ENCODE measurements around the gene DNMT1.
A peak's percentile ranks its signal among the peaks of the same experiment; 100 is the strongest.

DNA sequence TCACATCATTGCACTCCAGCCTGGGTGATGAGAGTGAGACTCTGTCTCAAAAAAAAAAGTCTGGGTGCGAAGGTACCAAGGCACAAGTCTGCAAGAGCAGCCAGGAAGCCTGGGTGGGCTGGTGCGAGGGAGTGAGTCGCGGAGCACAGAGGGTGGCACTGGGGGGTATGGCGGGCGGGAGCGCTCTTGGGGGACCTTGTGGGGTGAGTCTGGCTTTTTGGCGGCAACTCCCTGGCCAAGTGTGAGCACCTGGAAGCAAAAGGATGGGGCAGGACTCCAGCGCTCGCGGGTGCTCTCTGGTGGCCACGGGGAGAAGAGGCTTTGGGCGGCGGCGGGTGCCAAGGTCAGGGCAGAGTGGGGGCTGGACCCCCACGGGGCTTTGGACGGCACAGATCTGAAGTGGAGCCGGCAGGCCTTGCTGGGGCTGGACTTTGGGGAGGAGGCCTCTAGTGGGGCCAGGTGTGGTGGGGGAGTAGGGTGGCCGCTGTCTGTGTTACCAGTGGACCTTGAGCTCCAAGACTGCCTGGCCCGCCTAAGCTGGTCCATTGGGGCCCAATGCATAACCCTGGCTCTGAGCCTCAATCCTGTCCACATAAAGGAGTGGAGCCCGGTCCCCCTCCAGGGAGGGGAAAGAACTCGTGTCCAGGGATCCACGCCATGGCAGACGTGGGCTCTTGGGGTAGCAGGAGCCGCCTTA lies 81.7 kb downstream of the DNMT1 start:
- TF ChIP-seq CTCF (IDR thresholded peaks at IDR 0.05) (peak in 5 of 6 experiments; percentile 37 to 67 (median 59)), POLR2A (IDR thresholded peaks at IDR 0.05) (no peak)

Data from upper lobe of left lung (tissue), 4 donors.